Skeletal muscle satellite cell (primary cell): ENCODE data around the gene GTF3C1.

ENCODE experiments used
- H3K27me3 ChIP-seq: 2 replicates; pipeline ENCODE4 v1.7.0; 2013; ENCODE audit warnings: low read length; ENCODE audit not compliant: control insufficient read depth, insufficient read depth
- H3K36me3 ChIP-seq: 2 replicates; pipeline ENCODE4 v1.7.0; 2013; ENCODE audit warnings: mild to moderate bottlenecking, control low read depth, low read length; ENCODE audit not compliant: insufficient read depth
- H3K4me1 ChIP-seq: 2 replicates; pipeline ENCODE4 v1.7.0; 2013; ENCODE audit warnings: low read length; ENCODE audit not compliant: control insufficient read depth, insufficient read depth
- H3K4me2 ChIP-seq: 2 replicates; pipeline ENCODE4 v1.7.0; 2013; ENCODE audit warnings: mild to moderate bottlenecking, low read length
- H3K4me3 ChIP-seq: 2 replicates; pipeline ENCODE4 v1.7.0; 2013; ENCODE audit warnings: low read length
- H3K9ac ChIP-seq: 2 replicates; pipeline ENCODE4 v1.7.0; 2013; ENCODE audit warnings: mild to moderate bottlenecking, low read depth, low read length, moderate library complexity
- H3K9me3 ChIP-seq: replicated peaks from 2 replicates; pipeline ENCODE4 v1.7.0; 2013; ENCODE audit warnings: mild to moderate bottlenecking, control low read depth, low read length

GTF3C1 gene

DNA sequence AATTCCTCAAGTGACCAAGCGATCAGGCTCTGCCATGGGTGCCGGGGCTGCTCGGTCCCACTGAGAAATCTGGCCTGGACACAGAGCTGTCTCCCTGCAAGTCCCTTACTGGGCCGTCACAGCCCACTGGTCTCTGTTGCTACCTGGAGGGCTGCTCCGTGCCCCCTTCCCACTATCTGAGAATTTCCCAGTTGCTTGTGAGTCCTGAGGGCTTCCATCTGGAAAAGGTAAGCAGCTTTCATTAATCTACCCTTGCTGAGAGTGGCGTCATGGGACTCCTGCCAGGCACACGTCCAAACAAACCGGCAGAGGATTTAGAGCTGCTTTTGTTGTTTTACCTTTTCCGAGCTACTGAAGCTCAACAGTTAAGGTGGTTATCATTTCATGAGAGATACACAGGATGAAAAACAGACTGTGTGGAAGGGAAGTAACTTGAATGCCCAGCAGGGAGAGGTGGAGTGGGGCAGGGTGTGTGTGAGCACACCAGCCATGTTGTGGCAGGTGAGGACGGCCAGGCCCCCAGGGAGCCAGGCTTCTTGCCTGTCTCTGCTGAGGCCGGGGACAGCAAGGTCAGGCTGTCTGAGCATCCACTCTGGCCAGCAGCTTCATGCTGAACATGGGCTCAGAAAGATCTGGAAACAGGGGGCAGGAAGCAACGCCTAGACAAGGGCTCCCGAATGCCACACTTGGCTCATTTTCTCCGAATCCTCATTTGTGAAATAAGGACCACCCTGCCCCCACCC, 50.6 kb downstream of the GTF3C1 start:
- Histone ChIP-seq H3K4me3 (no peak overlapping the region), H3K4me1 (no peaks in the 10 kb centered on the region), H3K4me2 (no peak overlapping the region), H3K9me3 (no peaks in the 10 kb centered on the region), H3K36me3 (peaks cover 92% of the 10 kb centered on the region), H3K9ac (no peak overlapping the region), H3K27me3 (no peaks in the 10 kb centered on the region)

DNA sequence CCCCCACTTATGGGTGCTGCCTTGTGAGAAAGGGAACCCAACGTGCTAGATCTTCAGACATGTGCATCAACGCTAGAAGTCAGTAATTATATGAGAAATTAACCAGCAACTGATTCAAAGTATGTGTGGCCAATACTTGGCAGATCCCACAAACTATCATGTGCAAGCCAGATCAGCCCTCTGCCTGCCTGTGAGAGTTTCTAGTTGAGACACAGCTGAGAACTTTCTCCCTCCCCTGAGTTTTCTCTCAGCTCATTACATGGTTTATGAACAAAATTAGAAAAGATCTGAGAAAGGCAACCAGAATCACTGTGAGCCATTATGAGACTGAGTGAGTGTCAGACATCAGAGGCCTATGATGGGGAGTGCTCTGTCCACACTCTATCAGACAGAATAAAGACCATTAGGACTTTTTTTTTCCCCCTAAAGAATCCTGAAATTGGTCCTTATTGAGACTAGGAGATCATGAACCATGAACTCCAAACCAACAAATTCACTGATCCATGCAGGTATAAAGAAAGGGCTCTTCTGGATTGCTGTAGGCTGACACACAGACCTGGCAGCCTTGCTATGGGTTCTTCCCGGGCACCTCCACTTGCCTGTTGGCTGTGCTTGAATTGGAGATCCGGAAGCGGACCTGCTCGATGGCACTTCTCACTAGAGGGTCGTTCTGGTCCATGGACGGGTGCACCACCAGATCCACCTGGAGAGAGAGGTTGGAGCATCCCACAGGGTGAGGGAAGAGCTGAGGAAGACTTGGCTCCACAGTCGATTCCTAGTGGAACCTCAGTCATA, 51.5 kb downstream of the GTF3C1 start:
- H3K4me2 ChIP-seq: no peak overlapping the region
- H3K36me3 ChIP-seq: peaks cover 89% of the 10 kb centered on the region

DNA sequence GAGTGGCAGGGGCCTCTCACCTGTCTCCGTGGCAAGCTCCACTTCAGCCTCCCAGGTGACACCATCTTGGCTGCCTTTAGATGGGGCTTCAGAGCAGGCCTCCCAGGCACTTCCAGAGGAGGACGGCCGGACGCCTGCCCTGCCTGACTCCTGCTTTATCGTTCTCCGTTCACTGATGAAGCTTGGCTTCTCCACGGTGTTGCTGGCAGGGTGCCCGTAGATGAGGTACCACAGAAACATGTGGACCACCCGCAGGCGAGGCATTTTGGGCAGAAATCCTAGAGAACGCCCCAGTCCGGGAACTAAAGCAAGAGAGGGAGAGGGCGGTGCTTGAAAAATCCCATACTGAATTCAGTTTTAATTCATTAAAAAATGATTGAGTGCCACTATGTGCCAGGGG, 54.5 kb downstream of the GTF3C1 start:
- Histone ChIP-seq H3K4me1 (no peaks in the 10 kb centered on the region), H3K4me2 (no peak overlapping the region), H3K9me3 (no peaks in the 10 kb centered on the region), H3K4me3 (no peak overlapping the region), H3K27me3 (no peaks in the 10 kb centered on the region), H3K36me3 (peaks cover 92% of the 10 kb centered on the region), H3K9ac (no peak overlapping the region)

More for the DNA sequence above, 51.5 kb downstream of the GTF3C1 start:
- Histone ChIP-seq H3K4me3 (no peak overlapping the region), H3K9me3 (no peaks in the 10 kb centered on the region), H3K4me1 (no peaks in the 10 kb centered on the region), H3K9ac (no peak overlapping the region), H3K27me3 (no peaks in the 10 kb centered on the region)

DNA sequence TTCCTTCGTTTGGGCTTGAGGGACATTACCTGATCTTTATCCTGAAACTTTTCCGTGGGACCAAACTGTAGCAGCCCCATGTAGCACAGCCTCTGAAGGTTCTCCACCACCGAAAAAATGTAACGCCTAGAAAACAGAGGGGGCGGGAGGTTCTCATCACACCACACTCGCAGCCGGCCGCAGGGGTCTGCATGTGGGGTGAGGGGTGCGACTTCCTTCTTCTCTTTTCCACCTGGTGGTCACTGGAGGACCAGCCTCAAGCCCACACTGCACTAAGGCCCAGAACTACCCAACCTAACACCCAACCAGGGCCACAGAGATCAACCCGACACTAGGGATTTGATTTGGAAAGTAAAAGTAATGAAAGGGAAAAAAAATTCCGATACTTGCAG, 57.1 kb downstream of the GTF3C1 start:
- Histone ChIP-seq H3K4me2 (no peak overlapping the region), H3K9ac (no peak overlapping the region), H3K4me1 (no peaks in the 10 kb centered on the region), H3K36me3 (peaks cover 93% of the 10 kb centered on the region), H3K4me3 (no peak overlapping the region), H3K9me3 (no peaks in the 10 kb centered on the region), H3K27me3 (no peaks in the 10 kb centered on the region)

DNA sequence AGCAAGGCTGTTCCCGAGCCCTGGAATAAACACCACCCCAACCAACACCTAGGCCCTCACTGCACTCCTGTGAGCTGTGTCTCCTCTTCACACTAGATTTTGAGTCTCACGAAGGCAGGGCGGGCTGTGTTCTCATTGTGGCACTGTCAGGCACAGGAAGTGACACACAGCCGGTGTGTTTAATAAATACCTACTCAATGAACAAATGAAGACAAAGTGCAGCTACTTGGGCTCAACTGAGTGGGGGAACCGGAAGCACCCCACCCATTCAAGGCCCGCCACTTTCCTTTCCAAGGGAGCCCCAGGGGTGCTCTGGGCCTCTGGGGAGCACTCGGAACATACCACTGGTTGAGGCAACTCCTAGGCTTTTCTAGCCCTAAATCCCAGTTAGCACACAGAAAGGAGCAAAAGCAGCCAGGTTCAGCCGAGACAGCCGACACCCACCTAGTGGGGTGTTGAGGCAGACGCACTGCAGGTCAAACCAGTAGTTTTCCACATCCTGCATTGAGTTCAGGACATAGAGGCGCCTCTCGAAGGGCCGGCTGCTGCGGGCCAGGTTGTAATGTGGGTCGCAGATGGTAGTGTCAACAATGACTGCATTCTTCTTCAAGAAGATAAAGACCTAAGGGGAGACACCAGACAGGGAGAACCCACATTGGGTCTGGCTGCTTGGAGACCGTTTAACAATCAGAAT, 57.7 kb downstream of the GTF3C1 start:
- Histone ChIP-seq H3K27me3 (no peaks in the 10 kb centered on the region), H3K4me3 (no peak overlapping the region), H3K9ac (no peak overlapping the region), H3K4me1 (no peaks in the 10 kb centered on the region), H3K9me3 (no peaks in the 10 kb centered on the region), H3K36me3 (peaks cover 92% of the 10 kb centered on the region), H3K4me2 (no peak overlapping the region)

DNA sequence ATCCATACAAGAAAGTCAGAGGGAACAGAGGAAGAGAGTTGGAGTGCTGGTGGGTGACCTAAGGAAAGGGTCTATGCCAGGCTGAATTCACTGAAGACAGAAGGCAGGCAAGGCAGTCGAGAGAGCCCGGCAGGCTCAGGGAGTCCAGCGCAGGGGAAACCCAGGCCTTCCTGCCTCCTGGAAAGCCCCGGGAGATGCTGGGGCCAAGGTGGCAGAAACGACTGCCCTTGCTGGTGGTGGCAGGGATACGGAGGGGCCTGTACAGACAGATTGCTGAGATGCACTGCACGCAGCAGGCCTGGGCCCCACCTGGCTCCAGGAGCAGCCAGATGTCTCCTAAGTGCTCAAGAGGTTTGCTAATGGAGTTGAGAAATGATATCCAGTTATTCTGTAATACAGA, 59.8 kb downstream of the GTF3C1 start:
- H3K27me3 ChIP-seq: no peaks in the 10 kb centered on the region
- H3K4me2 ChIP-seq: no peak overlapping the region
- no peak overlapping the region for H3K4me3 ChIP-seq
- H3K4me1 ChIP-seq: no peaks in the 10 kb centered on the region
- H3K36me3 ChIP-seq: peaks cover 95% of the 10 kb centered on the region
- no peak overlapping the region for H3K9ac ChIP-seq
- H3K9me3 ChIP-seq: no peaks in the 10 kb centered on the region

DNA sequence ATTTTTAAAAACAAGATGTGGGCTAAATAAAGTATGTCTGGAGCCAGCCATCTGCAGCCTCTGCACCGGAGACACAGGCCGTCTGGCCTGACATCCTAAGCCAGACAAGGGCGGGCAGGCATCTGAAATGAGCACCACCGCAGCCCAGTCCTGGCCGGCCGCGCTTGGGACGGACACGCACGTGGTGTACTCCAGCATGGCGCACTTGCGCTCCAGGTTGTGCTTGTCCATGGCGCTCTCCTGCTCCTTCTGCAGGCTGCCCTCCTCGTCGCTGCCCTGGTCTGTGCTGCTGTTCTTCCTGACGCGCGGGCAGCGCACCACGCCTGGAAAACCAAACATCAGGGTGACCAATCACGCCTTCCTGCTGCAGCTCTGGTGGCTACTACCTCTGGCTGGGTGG, 60.3 kb downstream of the GTF3C1 start:
- no peak overlapping the region for H3K4me3 ChIP-seq
- peaks cover 95% of the 10 kb centered on the region for H3K36me3 ChIP-seq
- H3K27me3 ChIP-seq: no peaks in the 10 kb centered on the region
- H3K4me2 ChIP-seq: no peak overlapping the region
- H3K9me3 ChIP-seq: no peaks in the 10 kb centered on the region
- no peak overlapping the region for H3K9ac ChIP-seq
- no peaks in the 10 kb centered on the region for H3K4me1 ChIP-seq

DNA sequence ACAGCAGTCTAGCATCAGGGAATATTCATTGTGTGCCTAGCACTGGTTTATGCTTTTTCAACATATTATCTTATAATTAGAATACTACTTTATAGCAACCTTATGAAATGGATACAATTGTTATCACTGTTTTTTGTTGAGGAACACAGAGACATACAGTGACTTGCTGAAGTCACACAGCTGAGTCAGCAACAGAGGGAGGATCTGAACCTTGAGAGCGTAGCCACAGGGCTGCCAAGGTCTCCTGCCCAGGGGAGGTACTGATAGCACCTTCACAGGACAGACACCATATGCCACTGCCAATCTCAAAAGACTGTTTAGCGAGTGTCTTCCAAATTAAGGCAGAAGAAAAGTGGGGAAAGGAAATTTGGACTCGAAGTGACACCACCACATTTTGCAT, 63.0 kb downstream of the GTF3C1 start:
- no peak overlapping the region for H3K9ac ChIP-seq
- H3K9me3 ChIP-seq: no peaks in the 10 kb centered on the region
- H3K27me3 ChIP-seq: no peaks in the 10 kb centered on the region
- H3K4me2 ChIP-seq: no peak overlapping the region
- no peaks in the 10 kb centered on the region for H3K4me1 ChIP-seq
- H3K36me3 ChIP-seq: peaks cover 98% of the 10 kb centered on the region
- H3K4me3 ChIP-seq: no peak overlapping the region

DNA sequence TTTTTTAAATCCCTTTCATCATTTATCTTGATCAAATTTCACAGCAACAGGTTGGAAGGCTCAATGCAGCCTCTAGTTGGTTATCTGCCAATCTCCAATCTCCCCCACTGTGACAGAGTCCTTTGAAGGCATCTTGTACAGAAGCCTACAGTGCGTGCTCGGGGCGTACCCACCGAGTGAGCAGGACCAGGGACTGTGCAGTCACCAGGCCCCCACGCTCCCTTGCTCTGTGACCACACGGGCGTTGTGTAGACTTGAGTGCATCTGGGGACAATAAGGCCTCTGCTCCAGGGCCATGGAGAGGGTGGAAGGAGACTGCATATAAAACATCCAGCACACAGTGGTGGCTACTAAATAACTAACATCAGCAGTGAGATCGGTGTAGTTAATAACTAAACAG, 63.4 kb downstream of the GTF3C1 start:
- H3K9me3 ChIP-seq: no peaks in the 10 kb centered on the region
- no peaks in the 10 kb centered on the region for H3K4me1 ChIP-seq
- H3K4me2 ChIP-seq: no peak overlapping the region
- H3K4me3 ChIP-seq: no peak overlapping the region
- peaks cover 98% of the 10 kb centered on the region for H3K36me3 ChIP-seq
- H3K27me3 ChIP-seq: no peaks in the 10 kb centered on the region
- H3K9ac ChIP-seq: no peak overlapping the region

DNA sequence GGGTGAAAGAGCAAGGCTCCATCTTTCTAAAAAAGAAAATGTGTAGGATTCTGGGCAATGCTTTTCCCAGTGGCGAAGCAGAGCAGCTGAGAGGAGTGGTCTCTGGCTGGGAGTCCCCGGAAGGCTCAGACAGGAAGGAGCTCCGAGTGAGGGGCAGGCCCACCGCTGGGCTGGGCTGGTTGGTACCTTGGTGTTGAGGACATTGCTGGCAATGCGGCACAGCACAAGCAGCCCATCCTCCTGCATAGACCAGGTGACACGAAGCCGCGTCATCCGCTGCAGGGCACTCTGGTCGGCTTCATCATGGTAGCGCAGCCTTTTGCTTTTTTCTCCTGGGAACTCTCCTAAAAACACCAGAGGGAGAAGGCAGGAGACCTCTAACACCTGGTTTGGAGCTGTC, 63.9 kb downstream of the GTF3C1 start:
- Histone ChIP-seq H3K4me3 (no peak overlapping the region), H3K4me2 (no peak overlapping the region), H3K27me3 (no peaks in the 10 kb centered on the region), H3K36me3 (peaks cover 98% of the 10 kb centered on the region), H3K4me1 (no peaks in the 10 kb centered on the region), H3K9me3 (no peaks in the 10 kb centered on the region), H3K9ac (no peak overlapping the region)

DNA sequence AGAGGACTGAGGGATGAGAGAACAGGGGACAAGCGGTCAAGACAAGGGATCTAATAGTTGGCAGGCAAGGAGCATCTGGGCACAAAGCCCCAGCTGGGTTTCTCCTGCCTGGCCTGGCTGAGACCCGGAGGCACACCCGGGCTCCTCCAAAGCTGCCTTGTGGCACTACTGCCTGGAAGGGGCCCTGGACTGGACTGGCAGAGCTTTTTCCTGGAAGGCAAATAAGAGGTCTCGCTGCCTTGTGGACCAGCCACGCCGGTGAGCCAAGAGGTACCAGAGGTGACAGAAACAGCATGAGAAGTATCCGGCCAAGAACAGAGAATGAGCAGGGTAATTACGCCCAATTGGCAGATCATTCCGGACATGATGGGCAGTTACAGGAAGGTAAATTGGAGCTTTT, 64.6 kb downstream of the GTF3C1 start:
- no peak overlapping the region for H3K4me2 ChIP-seq
- no peak overlapping the region for H3K4me3 ChIP-seq
- H3K27me3 ChIP-seq: no peaks in the 10 kb centered on the region
- no peaks in the 10 kb centered on the region for H3K4me1 ChIP-seq
- H3K9ac ChIP-seq: no peak overlapping the region
- no peaks in the 10 kb centered on the region for H3K9me3 ChIP-seq
- H3K36me3 ChIP-seq: peaks cover 98% of the 10 kb centered on the region
